Thyroid gland (tissue), 4 donors: ENCODE measurements around the gene KCNQ1OT1.

Experiments used
- POLR2A ChIP-seq, 2 donors: fragments of 450-650 bp; IDR thresholded peaks; one replicate each; pipeline ENCODE4 v1.6.1; 2017; ENCODE audit warnings: antibody characterized with exemption in 2 of 2, mild to moderate bottlenecking in 2 of 2, moderate library complexity in 1 of 2
- TF ChIP-seq, protein P1 (sequence below), 6 experiments: fragments of 200-600 bp in 3 of 6; fragments of 450-650 bp in 3 of 6; sonication (generic) in 3 of 6; IDR thresholded peaks; one replicate each; pipeline ENCODE4 v1.5.1; 2016 to 2019; ENCODE audit warnings: antibody characterized with exemption in 6 of 6, mild to moderate bottlenecking in 2 of 6, inconsistent platforms in 1 of 6, moderate library complexity in 1 of 6

DNA sequence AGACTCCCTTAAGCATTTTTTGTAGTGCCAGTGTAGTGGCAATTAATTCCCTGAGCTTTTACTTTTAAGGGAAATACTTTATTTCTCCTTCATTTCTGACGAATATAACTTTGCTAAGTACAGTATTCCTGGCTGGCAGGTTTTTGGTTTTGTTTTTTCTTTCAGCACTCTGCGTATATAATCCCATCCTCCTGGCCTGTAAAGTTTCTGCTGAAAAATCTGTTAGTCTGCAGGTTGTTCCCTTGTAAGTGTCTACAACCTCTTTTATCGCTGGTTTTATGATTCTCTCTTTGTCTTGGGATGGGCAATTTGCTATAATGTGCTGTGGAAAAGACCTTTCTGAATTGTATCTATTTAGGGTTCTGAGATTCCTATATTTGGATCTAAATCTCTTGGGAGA lies 56.0 kb downstream of the KCNQ1OT1 start:
- TF ChIP-seq, protein P1, sequence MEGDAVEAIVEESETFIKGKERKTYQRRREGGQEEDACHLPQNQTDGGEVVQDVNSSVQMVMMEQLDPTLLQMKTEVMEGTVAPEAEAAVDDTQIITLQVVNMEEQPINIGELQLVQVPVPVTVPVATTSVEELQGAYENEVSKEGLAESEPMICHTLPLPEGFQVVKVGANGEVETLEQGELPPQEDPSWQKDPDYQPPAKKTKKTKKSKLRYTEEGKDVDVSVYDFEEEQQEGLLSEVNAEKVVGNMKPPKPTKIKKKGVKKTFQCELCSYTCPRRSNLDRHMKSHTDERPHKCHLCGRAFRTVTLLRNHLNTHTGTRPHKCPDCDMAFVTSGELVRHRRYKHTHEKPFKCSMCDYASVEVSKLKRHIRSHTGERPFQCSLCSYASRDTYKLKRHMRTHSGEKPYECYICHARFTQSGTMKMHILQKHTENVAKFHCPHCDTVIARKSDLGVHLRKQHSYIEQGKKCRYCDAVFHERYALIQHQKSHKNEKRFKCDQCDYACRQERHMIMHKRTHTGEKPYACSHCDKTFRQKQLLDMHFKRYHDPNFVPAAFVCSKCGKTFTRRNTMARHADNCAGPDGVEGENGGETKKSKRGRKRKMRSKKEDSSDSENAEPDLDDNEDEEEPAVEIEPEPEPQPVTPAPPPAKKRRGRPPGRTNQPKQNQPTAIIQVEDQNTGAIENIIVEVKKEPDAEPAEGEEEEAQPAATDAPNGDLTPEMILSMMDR (IDR thresholded peaks at IDR 0.05): no peak
- no peak for TF ChIP-seq POLR2A (IDR thresholded peaks at IDR 0.05)
